Measurements from ENCODE around the gene MARK1.

MARK1 gene

GRCh38 chr1:220527279-220527907, 543 bp upstream of the MARK1 start (continued):
- TF ChIP-seq, protein P1, sequence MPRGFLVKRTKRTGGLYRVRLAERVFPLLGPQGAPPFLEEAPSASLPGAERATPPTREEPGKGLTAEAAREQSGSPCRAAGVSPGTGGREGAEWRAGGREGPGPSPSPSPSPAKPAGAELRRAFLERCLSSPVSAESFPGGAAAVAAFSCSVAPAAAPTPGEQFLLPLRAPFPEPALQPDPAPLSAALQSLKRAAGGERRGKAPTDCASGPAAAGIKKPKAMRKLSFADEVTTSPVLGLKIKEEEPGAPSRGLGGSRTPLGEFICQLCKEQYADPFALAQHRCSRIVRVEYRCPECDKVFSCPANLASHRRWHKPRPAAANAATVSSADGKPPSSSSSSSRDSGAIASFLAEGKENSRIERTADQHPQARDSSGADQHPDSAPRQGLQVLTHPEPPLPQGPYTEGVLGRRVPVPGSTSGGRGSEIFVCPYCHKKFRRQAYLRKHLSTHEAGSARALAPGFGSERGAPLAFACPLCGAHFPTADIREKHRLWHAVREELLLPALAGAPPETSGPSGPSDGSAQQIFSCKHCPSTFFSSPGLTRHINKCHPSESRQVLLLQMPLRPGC (tag by site-specific recombination; IDR thresholded peaks at IDR 0.05), result no peak
- no peak for TF ChIP-seq FEZF1 (tag by site-specific recombination; IDR thresholded peaks at IDR 0.05)
- TF ChIP-seq ZBTB21 (tag by site-specific recombination; IDR thresholded peaks at IDR 0.05), result no peak
- peak; percentile 30; the same call in 1 of the 2 replicates for TF ChIP-seq ZNF518A (tag by site-specific recombination; conservative IDR thresholded peaks at IDR 0.05; ENCODE audit: low read depth)
- no peak for TF ChIP-seq ZNF76 (tag by site-specific recombination; IDR thresholded peaks at IDR 0.05; ENCODE audit: borderline replicate concordance, low read depth)
- peak; percentile 41 for TF ChIP-seq SP2 (tag by site-specific recombination; IDR thresholded peaks at IDR 0.05)
- TF ChIP-seq SP3 (tag by site-specific recombination; IDR thresholded peaks at IDR 0.05), result no peak
- TF ChIP-seq ZNF530 (tag by site-specific recombination; IDR thresholded peaks at IDR 0.05; ENCODE audit: low read depth), result no peak
- peak; percentile 40; the same call in 1 of the 2 replicates for TF ChIP-seq ZNF600 (tag by site-specific recombination; IDR thresholded peaks at IDR 0.05)
- no peak for TF ChIP-seq ZNF473 (tag by site-specific recombination; IDR thresholded peaks at IDR 0.05)
- no peak for TF ChIP-seq ZBTB7A (tag by site-specific recombination; IDR thresholded peaks at IDR 0.05; ENCODE audit: low read depth)
- TF ChIP-seq ZBTB1 (tag by site-specific recombination; IDR thresholded peaks at IDR 0.05), result no peak
- no peak for TF ChIP-seq ZNF768 (tag by site-specific recombination; IDR thresholded peaks at IDR 0.05)
- no peak for TF ChIP-seq ZNF510 (tag by site-specific recombination; IDR thresholded peaks at IDR 0.05; ENCODE audit: insufficient replicate concordance)
- TF ChIP-seq ZBTB17 (tag by site-specific recombination; IDR thresholded peaks at IDR 0.05), result peak; percentile 38; the same call in 1 of the 2 replicates
- TF ChIP-seq ZNF571 (tag by site-specific recombination; IDR thresholded peaks at IDR 0.05), result no peak
- no peak for TF ChIP-seq ZNF660 (tag by site-specific recombination; IDR thresholded peaks at IDR 0.05)
- TF ChIP-seq ZNF704 (tag by site-specific recombination; IDR thresholded peaks at IDR 0.05), result no peak
- no peak for TF ChIP-seq ZNF266 (tag by site-specific recombination; IDR thresholded peaks at IDR 0.05; ENCODE audit: low read depth)
- no peak for TF ChIP-seq ZSCAN16 (tag by site-specific recombination; IDR thresholded peaks at IDR 0.05)
- TF ChIP-seq, protein P2, sequence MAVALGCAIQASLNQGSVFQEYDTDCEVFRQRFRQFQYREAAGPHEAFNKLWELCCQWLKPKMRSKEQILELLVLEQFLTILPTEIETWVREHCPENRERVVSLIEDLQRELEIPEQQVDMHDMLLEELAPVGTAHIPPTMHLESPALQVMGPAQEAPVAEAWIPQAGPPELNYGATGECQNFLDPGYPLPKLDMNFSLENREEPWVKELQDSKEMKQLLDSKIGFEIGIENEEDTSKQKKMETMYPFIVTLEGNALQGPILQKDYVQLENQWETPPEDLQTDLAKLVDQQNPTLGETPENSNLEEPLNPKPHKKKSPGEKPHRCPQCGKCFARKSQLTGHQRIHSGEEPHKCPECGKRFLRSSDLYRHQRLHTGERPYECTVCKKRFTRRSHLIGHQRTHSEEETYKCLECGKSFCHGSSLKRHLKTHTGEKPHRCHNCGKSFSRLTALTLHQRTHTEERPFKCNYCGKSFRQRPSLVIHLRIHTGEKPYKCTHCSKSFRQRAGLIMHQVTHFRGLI (tag by site-specific recombination; IDR thresholded peaks at IDR 0.05), result no peak; the same call in 1 of the 2 replicates
- TF ChIP-seq ZNF221 (tag by site-specific recombination; IDR thresholded peaks at IDR 0.05; ENCODE audit: borderline replicate concordance), result no peak
- no peak for TF ChIP-seq ZNF629 (tag by site-specific recombination; IDR thresholded peaks at IDR 0.05)
- peak; percentile 98 for TF ChIP-seq PRDM10 (tag by site-specific recombination; IDR thresholded peaks at IDR 0.05)
- TF ChIP-seq, protein P3, sequence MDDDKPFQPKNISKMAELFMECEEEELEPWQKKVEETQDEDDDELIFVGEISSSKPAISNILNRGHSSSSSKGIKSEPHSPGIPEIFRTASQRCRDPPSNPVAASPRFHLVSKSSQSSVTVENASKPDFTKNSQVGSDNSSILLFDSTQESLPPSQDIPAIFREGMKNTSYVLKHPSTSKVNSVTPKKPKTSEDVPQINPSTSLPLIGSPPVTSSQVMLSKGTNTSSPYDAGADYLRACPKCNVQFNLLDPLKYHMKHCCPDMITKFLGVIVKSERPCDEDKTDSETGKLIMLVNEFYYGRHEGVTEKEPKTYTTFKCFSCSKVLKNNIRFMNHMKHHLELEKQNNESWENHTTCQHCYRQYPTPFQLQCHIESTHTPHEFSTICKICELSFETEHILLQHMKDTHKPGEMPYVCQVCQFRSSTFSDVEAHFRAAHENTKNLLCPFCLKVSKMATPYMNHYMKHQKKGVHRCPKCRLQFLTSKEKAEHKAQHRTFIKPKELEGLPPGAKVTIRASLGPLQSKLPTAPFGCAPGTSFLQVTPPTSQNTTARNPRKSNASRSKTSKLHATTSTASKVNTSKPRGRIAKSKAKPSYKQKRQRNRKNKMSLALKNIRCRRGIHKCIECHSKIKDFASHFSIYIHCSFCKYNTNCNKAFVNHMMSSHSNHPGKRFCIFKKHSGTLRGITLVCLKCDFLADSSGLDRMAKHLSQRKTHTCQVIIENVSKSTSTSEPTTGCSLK (tag by site-specific recombination; IDR thresholded peaks at IDR 0.05), result no peak

All from HEK293 (cell line).